ENCODE measurements around the gene AKT2. TPM values are rescaled to one million over a fixed set of nuclear protein-coding genes. Genes with fewer than 3 reads are reported as not detected.

AKT2 gene
- total RNA-seq, 1 donor from 2014 or later = 46.4 TPM

- no peak for DNase-seq (ENCODE audit: low read depth)
- H3K4me3 ChIP-seq (ENCODE audit: low read depth, low read length) = no peak overlapping the region
- no peak for TF ChIP-seq CTCF (conservative IDR thresholded peaks at IDR 0.05; ENCODE audit: low read depth, low read length)
Observed at GRCh38 chr19:40322271-40322610, 37.1 kb upstream of the AKT2 start.

- DNase-seq (ENCODE audit: low read depth) = no peak
Observed at GRCh38 chr19:40321566-40322270, 36.6 kb upstream of the AKT2 start.

GRCh38 chr19:40321076-40321475, 35.9 kb upstream of the AKT2 start:
- no peak for TF ChIP-seq CTCF (conservative IDR thresholded peaks at IDR 0.05; ENCODE audit: low read depth, low read length)
- DNase-seq (ENCODE audit: low read depth) = no peak
- no peak overlapping the region for H3K4me3 ChIP-seq (ENCODE audit: low read depth, low read length)

More at GRCh38 chr19:40321566-40322270, 36.6 kb upstream of the AKT2 start:
- H3K4me3 ChIP-seq (ENCODE audit: low read depth, low read length) = no peak overlapping the region
- TF ChIP-seq CTCF (conservative IDR thresholded peaks at IDR 0.05; ENCODE audit: low read depth, low read length) = no peak

GRCh38 chr19:40320558-40320935, 35.4 kb upstream of the AKT2 start:
- no peak for TF ChIP-seq CTCF (conservative IDR thresholded peaks at IDR 0.05; ENCODE audit: low read depth, low read length)
- no peak overlapping the region for H3K4me3 ChIP-seq (ENCODE audit: low read depth, low read length)
- DNase-seq (ENCODE audit: low read depth) = no peak

- no peak for DNase-seq (ENCODE audit: low read depth)
- H3K4me3 ChIP-seq (ENCODE audit: low read depth, low read length) = no peak overlapping the region
- no peak for TF ChIP-seq CTCF (conservative IDR thresholded peaks at IDR 0.05; ENCODE audit: low read depth, low read length)
Observed at GRCh38 chr19:40317338-40317737, 32.2 kb upstream of the AKT2 start.

GRCh38 chr19:40315812-40316470, 30.8 kb upstream of the AKT2 start:
- H3K4me3 ChIP-seq (ENCODE audit: low read depth, low read length) = no peak overlapping the region
- no peak for DNase-seq (ENCODE audit: low read depth)
- TF ChIP-seq CTCF (conservative IDR thresholded peaks at IDR 0.05; ENCODE audit: low read depth, low read length) = no peak

- TF ChIP-seq CTCF (conservative IDR thresholded peaks at IDR 0.05; ENCODE audit: low read depth, low read length) = no peak
- no peak overlapping the region for H3K4me3 ChIP-seq (ENCODE audit: low read depth, low read length)
- no peak for DNase-seq (ENCODE audit: low read depth)
Observed at GRCh38 chr19:40314656-40315055, 29.5 kb upstream of the AKT2 start.

Measured in epithelial cell of proximal tubule (primary cell).